Endothelial cell of umbilical vein (primary cell): Measurements from ENCODE around the gene TAS1R1. TPM values are rescaled to one million over a fixed set of nuclear protein-coding genes. Genes with fewer than 3 reads are reported as not detected.

ENCODE experiments used
- BruUV-seq: library from RNA; stranded (reverse); fragments of 400-500 nt; replicated peaks from 2 replicates; lab custom pipeline; 2021; lab: Mats Ljungman, UMichigan
- CTCF ChIA-PET: fragments of 300-600, 350-600 bp; sonication (Branson Sonifier 250); formaldehyde crosslinking; loops from one replicate; lab custom pipeline; 2021; ENCODE audit warnings: antibody characterized with exemption, inconsistent platforms; lab: Charles Lee
- POLR2A ChIA-PET: fragments of 300-600, 350-600 bp; sonication (Branson Sonifier 250); formaldehyde crosslinking; loops from one replicate; lab custom pipeline; 2021; ENCODE audit warnings: antibody characterized with exemption, inconsistent platforms; lab: Charles Lee
- DNase-seq: peaks from one replicate; pipeline ENCODE4 v3.0.0-alpha.2; 2011; ENCODE audit warnings: low read depth, low spot score
- FAIRE-seq: peaks from 2 replicates; lab custom pipeline; 2011; peaks lifted over from hg19 to GRCh38; lab: Jason Lieb, UNC
- H2AFZ ChIP-seq: 2 replicates; pipeline ENCODE4 v1.6.0; 2012; ENCODE audit warnings: low read depth, low read length, control low read depth, inconsistent platforms
- H3K27ac ChIP-seq: 2 replicates; pipeline ENCODE4 v1.5.1; 2011; ENCODE audit warnings: low read depth, mild to moderate bottlenecking, control low read depth, low read length, moderate library complexity; ENCODE audit not compliant: insufficient read depth
- H3K27me3 ChIP-seq, 2 experiments: 2 replicates each; pipeline versions ENCODE4 v1.6.0 to v1.6.1; 2011; ENCODE audit warnings: low read length in 2 of 2, mixed read lengths in 1 of 2; ENCODE audit not compliant: control insufficient read depth in 2 of 2, insufficient read depth in 2 of 2
- H3K36me3 ChIP-seq, 2 experiments: 2 replicates in 1 of 2; 3 replicates in 1 of 2; pipeline ENCODE4 v1.5.1; 2011; ENCODE audit warnings: low read length in 2 of 2, mild to moderate bottlenecking in 1 of 2, moderate library complexity in 1 of 2; ENCODE audit not compliant: control insufficient read depth in 2 of 2, insufficient read depth in 2 of 2; ENCODE audit errors: extremely low read depth in 1 of 2
- H3K4me1 ChIP-seq: 3 replicates; pipeline ENCODE4 v1.5.1; 2011; ENCODE audit warnings: mild to moderate bottlenecking, low read length; ENCODE audit not compliant: control insufficient read depth, insufficient read depth; ENCODE audit errors: extremely low read depth
- H3K4me2 ChIP-seq: 2 replicates; pipeline ENCODE4 v1.6.1; 2011; ENCODE audit warnings: low read length, control low read depth, mixed read lengths; ENCODE audit not compliant: insufficient read depth
- H3K4me3 ChIP-seq, 3 experiments: fragments of 200-600 bp in 1 of 3; sonication (generic), shearing (Covaris generic) in 1 of 3; replicated peaks in 1 of 3; 2 replicates each; pipeline ENCODE4 v1.5.1; 2011 to 2016; ENCODE audit warnings: control low read depth in 3 of 3, low read length in 3 of 3, mild to moderate bottlenecking in 2 of 3, inconsistent platforms in 1 of 3, low read depth in 1 of 3, moderate library complexity in 1 of 3; ENCODE audit not compliant: insufficient read depth in 1 of 3
- H3K79me2 ChIP-seq: 2 replicates; pipeline ENCODE4 v1.6.0; 2012; ENCODE audit warnings: low read length, inconsistent platforms; ENCODE audit not compliant: control insufficient read depth, insufficient read depth
- H3K9ac ChIP-seq: replicated peaks from 2 replicates; pipeline ENCODE3; 2011; ENCODE audit warnings: low read length, control low read depth; ENCODE audit not compliant: insufficient read depth; ENCODE audit errors: extremely low read depth
- H3K9me1 ChIP-seq: replicated peaks from 3 replicates; pipeline ENCODE4 v1.6.0; 2011; ENCODE audit warnings: mild to moderate bottlenecking, low read length; ENCODE audit not compliant: control insufficient read depth, insufficient read depth; ENCODE audit errors: extremely low read depth
- H3K9me3 ChIP-seq: replicated peaks from 2 replicates; pipeline ENCODE4 v1.5.1; 2012; ENCODE audit warnings: low read length, inconsistent platforms; ENCODE audit not compliant: control insufficient read depth, insufficient read depth
- H4K20me1 ChIP-seq: replicated peaks from 2 replicates; pipeline ENCODE3; 2011; ENCODE audit warnings: mild to moderate bottlenecking, low read length; ENCODE audit not compliant: control insufficient read depth, insufficient read depth; ENCODE audit errors: extremely low read depth
- CTCF ChIP-seq, 2 donors: IDR thresholded peaks; 1 replicate in 1 of 2; 2 replicates in 1 of 2; pipeline ENCODE4 v1.5.1; 2011; ENCODE audit warnings: low read length in 2 of 2, mild to moderate bottlenecking in 2 of 2, moderate library complexity in 2 of 2, control low read depth in 1 of 2, inconsistent platforms in 1 of 2, low read depth in 1 of 2; ENCODE audit not compliant: insufficient read depth in 1 of 2; ENCODE audit errors: extremely low read depth in 1 of 2
- EZH2 ChIP-seq: IDR thresholded peaks from 2 replicates; pipeline ENCODE4 v1.6.1; 2012; ENCODE audit warnings: borderline replicate concordance, low read depth, mild to moderate bottlenecking, moderate library complexity, low read length, inconsistent platforms; ENCODE audit not compliant: severe bottlenecking
- FOS ChIP-seq: IDR thresholded peaks from 2 replicates; pipeline ENCODE4 v1.6.1; 2011; ENCODE audit warnings: mild to moderate bottlenecking, low read length, moderate library complexity, borderline replicate concordance; ENCODE audit not compliant: insufficient read depth
- GATA2 ChIP-seq: IDR thresholded peaks from 2 replicates; pipeline ENCODE4 v1.7.0; 2011; ENCODE audit warnings: low read depth, mild to moderate bottlenecking, moderate library complexity, mixed read lengths, low read length; ENCODE audit not compliant: insufficient read length, insufficient read depth
- JUN ChIP-seq: IDR thresholded peaks from 2 replicates; pipeline ENCODE4 v1.6.1; 2011; ENCODE audit warnings: borderline replicate concordance, low read depth; ENCODE audit not compliant: insufficient read length, insufficient read depth
- MAX ChIP-seq: IDR thresholded peaks from 2 replicates; pipeline ENCODE4 v1.6.1; 2011; ENCODE audit not compliant: insufficient read depth, insufficient read length
- MYC ChIP-seq: IDR thresholded peaks from one replicate; pipeline ENCODE4 v1.6.1; 2011; ENCODE audit warnings: mild to moderate bottlenecking, low read depth, low read length
- POLR2A ChIP-seq: IDR thresholded peaks from 2 replicates; pipeline ENCODE4 v1.6.1; 2012; ENCODE audit warnings: low read depth, mild to moderate bottlenecking, control low read depth, low read length
- POLR2AphosphoS5 ChIP-seq: IDR thresholded peaks from 2 replicates; pipeline ENCODE4 v1.6.1; 2012; ENCODE audit warnings: low read depth, mild to moderate bottlenecking, control low read depth, low read length, moderate library complexity; ENCODE audit not compliant: insufficient read depth
- dilution Hi-C: fragments of 300-500 bp; cut with MboI; formaldehyde crosslinking; loops from one replicate; pipeline ENCODE4 v1.15.0; 2019; ENCODE audit warnings: low sequenced_read_pairs; ENCODE audit not compliant: extremely low pct_ligation_motif_present
- intact Hi-C: fragments of 100-400 bp; cut with micrococcal nuclease; formaldehyde crosslinking; loops from one replicate; pipeline ENCODE4 v1.10.0; 2022
- polyA plus RNA-seq, 4 experiments: library from polyadenylated mRNA; depleted of rRNA in 3 of 4; stranded (reverse) in 3 of 4; unstranded in 1 of 4; fragments of >200 nt; gene quantifications; 2 replicates each; pipeline versions ENCODE4 v1.2.1 to v1.2.3, GENCODE V29; 2011 to 2012; ENCODE audit warnings: missing spikeins in 1 of 4
- total RNA-seq: library from RNA; stranded (reverse); gene quantifications from 2 replicates; pipeline ENCODE4 v1.2.3, GENCODE V29; 2021

Gene TAS1R1
- total and polyA plus RNA-seq, 2 donors (not counting 3 experiments of a cell fraction or from before 2014, with no cell fraction given), result not detected

DNA sequence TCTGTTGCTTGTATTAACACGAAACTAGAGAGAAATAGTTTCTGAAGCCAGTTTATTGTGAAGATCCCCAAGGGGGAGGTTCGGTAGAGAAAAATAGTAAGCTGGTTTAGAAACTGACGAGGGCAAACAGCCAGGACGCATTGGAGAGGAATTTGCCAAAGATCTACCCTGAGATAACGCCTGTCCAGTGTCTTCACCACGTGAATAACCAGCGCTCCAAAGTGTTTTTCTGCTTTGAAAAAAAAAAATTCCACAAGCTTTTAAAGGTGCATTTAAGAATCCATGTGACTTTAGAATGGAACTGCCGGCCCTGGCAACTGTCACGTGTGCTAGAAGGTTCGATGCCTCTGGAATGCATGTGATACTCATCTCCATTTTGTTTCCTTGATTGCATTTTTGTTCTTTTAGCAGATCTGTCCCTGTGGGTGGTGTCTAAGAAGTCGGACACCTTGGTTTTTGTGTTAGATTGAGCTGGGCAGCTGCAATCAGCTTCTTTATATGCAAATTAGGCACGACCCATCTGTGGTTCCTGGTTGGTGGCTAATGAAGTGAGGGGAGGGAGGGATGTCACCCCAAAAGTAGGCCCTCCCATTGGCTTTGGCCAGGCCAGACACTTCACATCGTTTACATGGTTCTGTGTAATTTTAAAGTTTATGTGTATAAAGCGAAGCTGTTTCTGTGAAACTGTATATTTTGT lies 68.3 kb downstream of the TAS1R1 start:
- no peak overlapping the region for H3K4me2 ChIP-seq
- H3K27me3 ChIP-seq, result no peaks in the 10 kb centered on the region
- H3K9ac ChIP-seq, result no peak overlapping the region
- intact Hi-C loops, result no loop called here
- DNase-seq (no peak), FAIRE-seq (no peak)
- H3K9me3 ChIP-seq, result no peaks in the 10 kb centered on the region
- ChIA-PET CTCF (interaction anchor here (1.2 to 1.5 kb wide), 4 partner anchors 8 to 69 kb away, joined by 3 to 5 read pairs (median 4); partner anchors contain the start of gene NOL9), POLR2A (no interaction called here)
- H3K36me3 ChIP-seq, result peaks cover 17 to 27% of the 10 kb centered on the region in 2 experiments
- BruUV-seq, result no TSS peak
- peaks cover 4% of the 10 kb centered on the region for H3K4me1 ChIP-seq
- no peak for TF ChIP-seq CTCF (IDR thresholded peaks at IDR 0.05; ENCODE audit: extremely low read depth in 1 of 2, insufficient read depth in 1 of 2, low read depth in 1 of 2, low read length in 2 of 2)
- no peak for TF ChIP-seq JUN
- no peak for TF ChIP-seq MAX
- TF ChIP-seq GATA2, result no peak
- no peak for TF ChIP-seq EZH2
- no peak for TF ChIP-seq POLR2AphosphoS5
- no peak for TF ChIP-seq POLR2A
- no peak for TF ChIP-seq FOS
- TF ChIP-seq MYC, result no peak
- H3K79me2 ChIP-seq, result peaks cover 25% of the 10 kb centered on the region
- H2AFZ ChIP-seq, result no peak overlapping the region
- no peaks in the 10 kb centered on the region for H3K9me1 ChIP-seq
- dilution Hi-C loops, result no loop called here
- H4K20me1 ChIP-seq, result no peaks in the 10 kb centered on the region
- H3K27ac ChIP-seq, result no peak overlapping the region
- no peak overlapping the region for H3K4me3 ChIP-seq
